Ovary (tissue), 9 donors: ENCODE data around the gene ABHD17C. TPM values are rescaled to one million over a fixed set of nuclear protein-coding genes. Genes with fewer than 3 reads are reported as not detected.
A peak's percentile ranks its signal among the peaks of the same experiment; 100 is the strongest.

Experiments used
- DNase-seq, 5 donors: peaks; one replicate each; pipeline ENCODE4 v3.0.0-alpha.2; 2019 to 2020
- H3K27ac ChIP-seq, 2 donors: fragments of 200-600 bp; one replicate each; pipeline versions ENCODE4 v1.5.1 to v1.8.0; 2019 to 2022
- H3K27me3 ChIP-seq: fragments of 200-600 bp; one replicate; pipeline ENCODE4 v1.8.0; 2022
- H3K36me3 ChIP-seq: fragments of 200-600 bp; sonication (generic); one replicate; pipeline ENCODE4 v1.5.1; 2019
- H3K4me1 ChIP-seq: one replicate; pipeline ENCODE4 v1.8.1; 2013; ENCODE audit warnings: mild to moderate bottlenecking, moderate library complexity; ENCODE audit not compliant: insufficient read depth
- H3K4me3 ChIP-seq: fragments of 200-600 bp; sonication (generic); one replicate; pipeline ENCODE4 v1.5.1; 2017
- H3K9me3 ChIP-seq, 2 donors: fragments of 200-600 bp in 1 of 2; sonication (generic) in 1 of 2; one replicate each; pipeline versions ENCODE4 v1.5.1 to v1.8.1; 2013 to 2019; ENCODE audit warnings: mild to moderate bottlenecking in 1 of 2, moderate library complexity in 1 of 2
- CTCF ChIP-seq, 3 donors: fragments of 450-650 bp in 2 of 3; fragments of 200-600 bp in 1 of 3; IDR thresholded peaks; one replicate each; pipeline versions ENCODE4 v1.5.1 to v1.8.0; 2016 to 2022; ENCODE audit warnings: antibody characterized with exemption in 3 of 3, mild to moderate bottlenecking in 1 of 3
- EP300 ChIP-seq: sonication (generic); formaldehyde crosslinking; IDR thresholded peaks from one replicate; pipeline ENCODE4 v1.6.1; 2017; ENCODE audit warnings: antibody characterized with exemption
- POLR2A ChIP-seq: fragments of 450-650 bp; IDR thresholded peaks from one replicate; pipeline ENCODE4 v1.6.1; 2017; ENCODE audit warnings: antibody characterized with exemption, mild to moderate bottlenecking, moderate library complexity
- WGBS, 3 donors: extraction: QIAGEN DNeasy Blood & Tissue Kit in 1 of 3; methylation state at CpG; one replicate each; pipeline versions ENCODE4 v1.1.5 to v1.1.7; 2013 to 2017; 5-methylcytosine and 5-hydroxymethylcytosine counted together
- intact Hi-C, 4 donors: fragments of 100-400 bp; cut with DNase I; formaldehyde crosslinking; loops; one replicate each; pipeline versions ENCODE4 v1.11.0 to v1.15.1; 2022 to 2023
- polyA plus RNA-seq, 2 donors: library from polyadenylated mRNA; stranded (reverse); fragments of 200-250 nt in 1 of 2; fragments of 350-450 nt in 1 of 2; fragmentation: Illumina TruSeq in 1 of 2; extraction: RNeasy Lipid Tissue Mini Kit (QIAGEN cat#74804) in 1 of 2; gene quantifications; one replicate each; pipeline ENCODE4 v1.2.3, GENCODE V29; 2013 to 2014
- total RNA-seq, 7 donors: library from RNA; depleted of rRNA in 2 of 7; stranded (reverse); fragments of >200 nt in 2 of 7; fragmentation: NEBNext Ultra II Directional in 3 of 7; extraction: Animal tissue kit (Norgen Biotek cat#: 25700) in 3 of 7; gene quantifications; one replicate each; pipeline versions ENCODE4 v1.1.0 to v1.2.4, GENCODE V29; 2016 to 2023
- donor health status: DM: no; HTN: no; CAD: no; lungs with moderate emphysema.
- donor health status: DM: no; HTN: no; CAD: no.
- donor health status: Bipolar disorder and iron deficiency.
- donor health status: DM: yes; HTN: yes; CAD: no.
- donor health status: DM: no; HTN: no; CAD: no.
- donor health status: DM: yes; HTN: yes; CAD: no.

Gene ABHD17C
- total and polyA plus RNA-seq, 9 donors, result 1.2 to 5.6 (median 3.6) TPM

- intact Hi-C loops, result no loop called here
- DNase-seq, result no peak
- Histone ChIP-seq H3K9me3 (no peaks in the 10 kb centered on the region), H3K36me3 (no peaks in the 10 kb centered on the region), H3K4me3 (no peak overlapping the region), H3K27me3 (no peaks in the 10 kb centered on the region), H3K27ac (no peak overlapping the region), H3K4me1 (peaks cover 5% of the 10 kb centered on the region)
- 95 to 98% (median 98%) methylated on average over 8 of the region's 8 CpGs for WGBS, 3 donors
- no peak for TF ChIP-seq CTCF (IDR thresholded peaks at IDR 0.05)
- TF ChIP-seq POLR2A, result no peak
Observed at GRCh38 chr15:80735344-80735743, 40.2 kb downstream of the ABHD17C start.

GRCh38 chr15:80736560-80736959 is 41.5 kb downstream of the ABHD17C start:
- peak in 1 of 5 donors; percentile 16 for DNase-seq
- H3K4me3 ChIP-seq, result no peak overlapping the region
- H3K27me3 ChIP-seq, result no peaks in the 10 kb centered on the region
- peaks cover 5% of the 10 kb centered on the region for H3K4me1 ChIP-seq
- H3K27ac ChIP-seq, result no peak overlapping the region
- no peak for TF ChIP-seq POLR2A
- TF ChIP-seq CTCF (IDR thresholded peaks at IDR 0.05), result no peak
- no peaks in the 10 kb centered on the region for H3K36me3 ChIP-seq
- no peaks in the 10 kb centered on the region for H3K9me3 ChIP-seq
- WGBS, 3 donors, result 21 to 32% (median 24%) methylated on average over 4 of the region's 4 CpGs
- intact Hi-C loops, result no loop called here

DNA sequence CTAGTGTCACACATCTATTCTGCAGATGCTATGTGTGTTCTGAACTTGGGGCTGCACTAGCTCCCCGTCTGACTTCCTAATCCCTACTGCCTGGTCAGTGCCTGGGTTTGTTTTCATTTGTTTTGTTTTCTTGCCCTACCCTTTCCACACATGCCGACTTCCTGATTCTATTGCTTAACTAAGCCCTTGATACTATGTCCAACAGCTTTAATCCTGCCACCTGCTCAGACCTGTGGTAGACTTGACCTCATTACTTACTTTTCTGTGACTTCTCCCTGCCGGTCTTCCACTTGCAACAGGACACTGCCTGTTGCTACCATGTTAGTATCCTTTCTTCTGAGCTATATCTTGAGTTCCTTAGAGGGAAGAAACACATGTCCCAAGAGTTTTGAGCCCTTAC is 44.8 kb downstream of the ABHD17C start:
- intact Hi-C loops, result no loop called here
- TF ChIP-seq CTCF (IDR thresholded peaks at IDR 0.05) (no peak), EP300 (no peak)
- H3K4me1 ChIP-seq, result peaks cover 5% of the 10 kb centered on the region
- 93 to 98% (median 98%) methylated on average over 3 of the region's 3 CpGs for WGBS, 3 donors
- no peak overlapping the region for H3K4me3 ChIP-seq
- H3K27ac ChIP-seq, result no peak overlapping the region
- H3K36me3 ChIP-seq, result no peaks in the 10 kb centered on the region
- no peaks in the 10 kb centered on the region for H3K27me3 ChIP-seq
- H3K9me3 ChIP-seq, result no peaks in the 10 kb centered on the region
- DNase-seq, result no peak

- WGBS, 3 donors, result 95 to 99% (median 96%) methylated on average over 4 of the region's 4 CpGs
Observed at GRCh38 chr15:80742081-80742480, 47.0 kb downstream of the ABHD17C start.

More at GRCh38 chr15:80742081-80742480, 47.0 kb downstream of the ABHD17C start:
- DNase-seq, result no peak
- H3K27ac ChIP-seq, result no peak overlapping the region
- no peaks in the 10 kb centered on the region for H3K9me3 ChIP-seq
- no peaks in the 10 kb centered on the region for H3K4me1 ChIP-seq
- H3K4me3 ChIP-seq, result no peak overlapping the region
- TF ChIP-seq POLR2A, result no peak
- TF ChIP-seq CTCF (IDR thresholded peaks at IDR 0.05), result no peak
- no peak for TF ChIP-seq EP300
- intact Hi-C loops, result no loop called here
- H3K27me3 ChIP-seq, result no peaks in the 10 kb centered on the region
- H3K36me3 ChIP-seq, result no peaks in the 10 kb centered on the region
